AG04450 (cell line): Measurements from ENCODE around the gene CADM4. TPM values are rescaled to one million over a fixed set of nuclear protein-coding genes. Genes with fewer than 3 reads are reported as not detected.
A peak's percentile ranks its signal among the peaks of the same experiment; 100 is the strongest.

ENCODE experiments used
- CTCF ChIA-PET: fragments of 300-600, 350-600 bp; formaldehyde crosslinking; extraction: SDS; loops from one replicate; lab custom pipeline; 2022; ENCODE audit warnings: antibody characterized with exemption, inconsistent platforms; lab: Charles Lee
- POLR2A ChIA-PET: fragments of 350-600 bp; formaldehyde crosslinking; extraction: SDS; loops from one replicate; lab custom pipeline; 2021; ENCODE audit warnings: antibody characterized with exemption, inconsistent platforms; lab: Yijun Ruan, JAX
- DNase-seq: peaks from one replicate; pipeline ENCODE4 v3.0.0-alpha.2; 2011; ENCODE audit warnings: low read depth, low spot score
- H3K27ac ChIP-seq: one replicate; pipeline ENCODE4 v1.5.1; 2012; ENCODE audit warnings: low read depth, low read length, control low read depth
- H3K27me3 ChIP-seq: one replicate; pipeline ENCODE4 v1.6.0; 2012; ENCODE audit warnings: low read length; ENCODE audit not compliant: control insufficient read depth, insufficient read depth
- H3K4me3 ChIP-seq: 2 replicates; pipeline ENCODE4 v1.5.1; 2011; ENCODE audit warnings: mild to moderate bottlenecking, low read depth, low read length, control low read depth
- H3K9me3 ChIP-seq: 2 replicates; pipeline ENCODE4 v1.5.1; 2012; ENCODE audit warnings: low read length; ENCODE audit not compliant: control insufficient read depth, insufficient read depth
- CTCF ChIP-seq: IDR thresholded peaks from 2 replicates; pipeline ENCODE4 v1.5.1; 2011; ENCODE audit warnings: low read depth, low read length, control low read depth, inconsistent platforms
- polyA minus RNA-seq: library from RNA; depleted of rRNA, polyadenylated mRNA; stranded (reverse); fragments of >200 nt; gene quantifications from 2 replicates; pipeline ENCODE4 v1.2.3, GENCODE V29; 2011; rRNA and poly(A)+ RNA removed
- polyA plus RNA-seq: library from polyadenylated mRNA; depleted of rRNA; stranded (reverse); fragments of >200 nt; gene quantifications from 2 replicates; pipeline ENCODE4 v1.2.3, GENCODE V29; 2011; rRNA removed

Gene CADM4, protein sequence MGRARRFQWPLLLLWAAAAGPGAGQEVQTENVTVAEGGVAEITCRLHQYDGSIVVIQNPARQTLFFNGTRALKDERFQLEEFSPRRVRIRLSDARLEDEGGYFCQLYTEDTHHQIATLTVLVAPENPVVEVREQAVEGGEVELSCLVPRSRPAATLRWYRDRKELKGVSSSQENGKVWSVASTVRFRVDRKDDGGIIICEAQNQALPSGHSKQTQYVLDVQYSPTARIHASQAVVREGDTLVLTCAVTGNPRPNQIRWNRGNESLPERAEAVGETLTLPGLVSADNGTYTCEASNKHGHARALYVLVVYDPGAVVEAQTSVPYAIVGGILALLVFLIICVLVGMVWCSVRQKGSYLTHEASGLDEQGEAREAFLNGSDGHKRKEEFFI
- polyA plus RNA-seq (3.7 and 5.3 TPM in 2 replicates), polyA minus RNA-seq (2.3 and 3.0 TPM in 2 replicates)

DNA sequence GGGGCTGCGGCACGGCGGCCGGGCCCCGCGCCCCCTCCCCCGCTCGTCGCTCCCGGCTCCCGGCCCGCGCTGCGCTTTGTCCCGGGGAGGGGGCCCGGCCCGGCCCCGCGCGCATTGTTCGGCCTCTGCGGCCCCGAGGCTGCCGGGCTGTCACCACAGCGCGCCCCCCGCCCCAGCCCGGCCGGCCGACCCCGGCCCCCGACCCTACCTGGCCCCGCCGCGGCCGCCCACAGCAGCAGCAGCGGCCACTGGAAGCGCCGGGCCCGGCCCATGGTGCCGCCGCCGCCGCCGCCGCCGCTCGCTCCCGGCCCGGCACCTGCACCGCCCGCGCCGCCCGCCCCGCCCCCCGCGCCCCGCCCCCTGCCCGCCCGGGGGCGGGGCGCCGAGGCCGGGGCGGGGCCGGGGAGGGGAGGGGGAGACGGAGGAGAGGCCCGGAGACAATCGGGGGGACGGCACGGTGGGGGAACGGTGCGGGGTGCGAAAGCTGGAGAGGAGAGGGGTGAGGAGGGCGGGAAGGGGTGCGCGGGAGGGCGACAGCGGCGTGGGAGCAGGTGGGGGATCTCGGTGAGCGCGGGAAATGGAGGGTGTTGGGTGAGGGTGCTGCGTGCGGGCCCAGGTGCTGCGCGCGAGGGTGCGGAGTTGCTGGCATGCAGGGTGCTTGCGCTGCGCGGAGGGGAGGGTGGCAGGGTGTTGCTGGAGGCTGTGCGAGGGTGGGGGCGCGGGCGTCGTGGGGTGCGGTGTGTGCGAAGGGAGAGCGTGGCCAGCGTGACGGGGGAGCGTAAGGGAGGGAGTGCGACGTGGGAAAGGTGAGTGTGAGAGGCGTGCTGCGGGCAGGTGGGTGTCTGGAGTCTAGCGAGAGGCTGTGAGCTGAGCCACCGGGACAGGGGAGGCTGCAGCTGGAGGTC lies at the start of gene CADM4:
Gene CADM4, minus strand, starts transcription at position 332 of the 905 bp plus-strand sequence. Its CDS starts 60 bp downstream, at position 272.
- H3K27ac ChIP-seq, result no peak within 1 kb of the TSS
- TF ChIP-seq CTCF, result no peak
- peak within 1 kb of the TSS; percentile 64 for H3K4me3 ChIP-seq
- POLR2A ChIA-PET, result no interaction called here
- CTCF ChIA-PET, result no interaction called here
- H3K27me3 ChIP-seq, result peaks cover 25% of the 10 kb centered on the region
- no peaks in the 10 kb centered on the region for H3K9me3 ChIP-seq
- no peak for DNase-seq

GRCh38 chr19:43688059-43688701 lies 48.5 kb upstream of the CADM4 start:
- Histone ChIP-seq H3K4me3 (no peak overlapping the region), H3K27ac (no peak overlapping the region), H3K9me3 (peaks cover 14% of the 10 kb centered on the region; the same call in 1 of the 2 replicates), H3K27me3 (peaks cover 3% of the 10 kb centered on the region)
- no peak for TF ChIP-seq CTCF
- ChIA-PET CTCF (no interaction called here), POLR2A (interaction anchor here (1.6 kb wide), 1 partner anchor 19 kb away, joined by 9 read pairs; no protein-coding TSS in a partner anchor)
- DNase-seq, result no peak

DNA sequence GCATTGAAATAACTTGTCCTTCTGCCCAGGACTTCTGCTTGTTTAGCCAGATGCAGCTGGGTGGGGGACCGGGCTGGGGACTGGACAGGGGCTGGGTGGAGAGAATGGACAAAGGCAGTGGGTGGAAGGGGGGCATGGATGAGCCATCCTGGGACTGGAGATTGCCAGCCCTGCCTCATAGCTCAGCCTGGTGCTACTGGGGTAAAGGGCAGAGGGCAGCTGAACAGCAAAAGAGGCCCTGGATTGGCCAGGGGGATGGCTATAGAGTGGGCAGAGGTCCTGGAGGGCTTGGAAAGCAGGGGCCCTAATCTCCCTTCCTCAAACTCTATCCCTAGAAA lies 48.0 kb upstream of the CADM4 start:
- Histone ChIP-seq H3K9me3 (peaks cover 12% of the 10 kb centered on the region; the same call in 1 of the 2 replicates), H3K27ac (no peak overlapping the region), H3K4me3 (no peak overlapping the region), H3K27me3 (peaks cover 3% of the 10 kb centered on the region)
- POLR2A ChIA-PET, result interaction anchor here (0.7 to 1.6 kb wide), 2 partner anchors 17 to 19 kb away, joined by 9 read pairs; partner anchors contain the start of gene PLAUR
- CTCF ChIA-PET, result no interaction called here
- no peak for TF ChIP-seq CTCF
- no peak for DNase-seq

- no peak for DNase-seq
- Histone ChIP-seq H3K4me3 (no peak overlapping the region), H3K9me3 (no peaks in the 10 kb centered on the region), H3K27me3 (no peaks in the 10 kb centered on the region), H3K27ac (no peak overlapping the region)
- CTCF ChIA-PET, result no interaction called here
- no peak for TF ChIP-seq CTCF
- POLR2A ChIA-PET, result no interaction called here
Measured at GRCh38 chr19:43684326-43684725, 44.7 kb upstream of the CADM4 start.
